ENCODE data around the gene MYO19.
"Not testable (repeated sequence)": the region's sequence is repeated elsewhere in the genome, so short reads cannot be mapped to it uniquely, and the experiment has no call there.

The MYO19 gene

GRCh38 chr17:36498155-36498554, 36.5 kb downstream of the MYO19 start:
- no peak overlapping the region for H3K27ac ChIP-seq (ENCODE audit: low read length)
- H3K27me3 ChIP-seq (ENCODE audit: low read depth, low read length): no peaks in the 10 kb centered on the region
- no peaks in the 10 kb centered on the region for H3K9me3 ChIP-seq (ENCODE audit: control insufficient read depth in 1 of 2, low read length in 2 of 2)
- H3K4me3 ChIP-seq (ENCODE audit: low read depth in 1 of 2, low read length in 2 of 2): no peak overlapping the region
- peaks cover 49 to 70% of the 10 kb centered on the region in 2 donors for H3K36me3 ChIP-seq (ENCODE audit: control insufficient read depth in 1 of 2, insufficient read depth in 2 of 2, low read length in 2 of 2)
- H3K4me1 ChIP-seq (ENCODE audit: control insufficient read depth in 1 of 2, insufficient read depth in 2 of 2, low read length in 2 of 2): no peaks in the 10 kb centered on the region

GRCh38 chr17:36496018-36496789, 38.5 kb downstream of the MYO19 start:
- no peaks in the 10 kb centered on the region for H3K27me3 ChIP-seq (ENCODE audit: low read depth, low read length)
- no peaks in the 10 kb centered on the region for H3K9me3 ChIP-seq (ENCODE audit: control insufficient read depth in 1 of 2, low read length in 2 of 2)
- no peak overlapping the region for H3K4me3 ChIP-seq (ENCODE audit: low read depth in 1 of 2, low read length in 2 of 2)
- H3K4me1 ChIP-seq (ENCODE audit: control insufficient read depth in 1 of 2, insufficient read depth in 2 of 2, low read length in 2 of 2): no peaks in the 10 kb centered on the region
- peaks cover 54 to 70% of the 10 kb centered on the region in 2 donors for H3K36me3 ChIP-seq (ENCODE audit: control insufficient read depth in 1 of 2, insufficient read depth in 2 of 2, low read length in 2 of 2)
- no peak overlapping the region for H3K27ac ChIP-seq (ENCODE audit: low read length)

- Histone ChIP-seq H3K27ac (ENCODE audit: low read length) (no peak overlapping the region), H3K36me3 (ENCODE audit: control insufficient read depth in 1 of 2, insufficient read depth in 2 of 2, low read length in 2 of 2) (peaks cover 54 to 62% of the 10 kb centered on the region in 2 donors), H3K4me1 (ENCODE audit: control insufficient read depth in 1 of 2, insufficient read depth in 2 of 2, low read length in 2 of 2) (no peaks in the 10 kb centered on the region), H3K9me3 (ENCODE audit: control insufficient read depth in 1 of 2, low read length in 2 of 2) (no peaks in the 10 kb centered on the region), H3K27me3 (ENCODE audit: low read depth, low read length) (no peaks in the 10 kb centered on the region), H3K4me3 (ENCODE audit: low read depth in 1 of 2, low read length in 2 of 2) (no peak overlapping the region)
These were observed 39.5 kb downstream of the MYO19 start for GRCh38 chr17:36495076-36495578.

GRCh38 chr17:36494674-36495073, 40.0 kb downstream of the MYO19 start:
- no peaks in the 10 kb centered on the region for H3K4me1 ChIP-seq (ENCODE audit: control insufficient read depth in 1 of 2, insufficient read depth in 2 of 2, low read length in 2 of 2)
- H3K9me3 ChIP-seq (ENCODE audit: control insufficient read depth in 1 of 2, low read length in 2 of 2): no peaks in the 10 kb centered on the region
- H3K4me3 ChIP-seq (ENCODE audit: low read depth in 1 of 2, low read length in 2 of 2): no peak overlapping the region
- peaks cover 54 to 62% of the 10 kb centered on the region in 2 donors for H3K36me3 ChIP-seq (ENCODE audit: control insufficient read depth in 1 of 2, insufficient read depth in 2 of 2, low read length in 2 of 2)
- H3K27ac ChIP-seq (ENCODE audit: low read length): no peak overlapping the region
- H3K27me3 ChIP-seq (ENCODE audit: low read depth, low read length): no peaks in the 10 kb centered on the region

GRCh38 chr17:36493956-36494355, 40.7 kb downstream of the MYO19 start:
- H3K27me3 ChIP-seq (ENCODE audit: low read depth, low read length): no peaks in the 10 kb centered on the region
- peaks cover 53 to 60% of the 10 kb centered on the region in 2 donors for H3K36me3 ChIP-seq (ENCODE audit: control insufficient read depth in 1 of 2, insufficient read depth in 2 of 2, low read length in 2 of 2)
- H3K9me3 ChIP-seq (ENCODE audit: control insufficient read depth in 1 of 2, low read length in 2 of 2): no peaks in the 10 kb centered on the region
- no peak overlapping the region for H3K4me3 ChIP-seq (ENCODE audit: low read depth in 1 of 2, low read length in 2 of 2)
- no peak overlapping the region for H3K27ac ChIP-seq (ENCODE audit: low read length)
- no peaks in the 10 kb centered on the region for H3K4me1 ChIP-seq (ENCODE audit: control insufficient read depth in 1 of 2, insufficient read depth in 2 of 2, low read length in 2 of 2)

- Histone ChIP-seq H3K9me3 (ENCODE audit: control insufficient read depth in 1 of 2, low read length in 2 of 2) (no peaks in the 10 kb centered on the region), H3K27me3 (ENCODE audit: low read depth, low read length) (no peaks in the 10 kb centered on the region), H3K36me3 (ENCODE audit: control insufficient read depth in 1 of 2, insufficient read depth in 2 of 2, low read length in 2 of 2) (no peaks in the 10 kb centered on the region), H3K27ac (ENCODE audit: low read length) (peak within 1 kb of the TSS; percentile 62), H3K4me3 (ENCODE audit: low read depth in 1 of 2, low read length in 2 of 2) (peak within 1 kb of the TSS; percentile 90 to 98), H3K4me1 (ENCODE audit: control insufficient read depth in 1 of 2, insufficient read depth in 2 of 2, low read length in 2 of 2) (peaks cover 5 to 33% of the 10 kb centered on the region in 2 donors)
These were observed 48.2 kb downstream of the MYO19 start, which contains the start of gene ZNHIT3 for GRCh38 chr17:36486204-36487194. Gene ZNHIT3, plus strand, starts transcription at chr17:36486681. Its CDS starts 19 bp downstream, at chr17:36486700.

GRCh38 chr17:36485805-36486203, 48.9 kb downstream of the MYO19 start:
- Histone ChIP-seq H3K27ac (ENCODE audit: low read length) (peak overlapping the region; percentile 53), H3K36me3 (ENCODE audit: control insufficient read depth in 1 of 2, insufficient read depth in 2 of 2, low read length in 2 of 2) (no peaks in the 10 kb centered on the region)

GRCh38 chr17:36485027-36485426, 49.6 kb downstream of the MYO19 start:
- Histone ChIP-seq H3K4me3 (ENCODE audit: low read depth in 1 of 2, low read length in 2 of 2) (no peak overlapping the region), H3K36me3 (ENCODE audit: control insufficient read depth in 1 of 2, insufficient read depth in 2 of 2, low read length in 2 of 2) (no peaks in the 10 kb centered on the region), H3K4me1 (ENCODE audit: control insufficient read depth in 1 of 2, insufficient read depth in 2 of 2, low read length in 2 of 2) (peaks cover 5 to 33% of the 10 kb centered on the region in 2 donors), H3K27me3 (ENCODE audit: low read depth, low read length) (no peaks in the 10 kb centered on the region), H3K27ac (ENCODE audit: low read length) (no peak overlapping the region), H3K9me3 (ENCODE audit: control insufficient read depth in 1 of 2, low read length in 2 of 2) (no peaks in the 10 kb centered on the region)

More at GRCh38 chr17:36485805-36486203, 48.9 kb downstream of the MYO19 start:
- Histone ChIP-seq H3K4me3 (ENCODE audit: low read depth in 1 of 2, low read length in 2 of 2) (peak overlapping the region; percentile 90 to 98), H3K9me3 (ENCODE audit: control insufficient read depth in 1 of 2, low read length in 2 of 2) (no peaks in the 10 kb centered on the region), H3K27me3 (ENCODE audit: low read depth, low read length) (no peaks in the 10 kb centered on the region), H3K4me1 (ENCODE audit: control insufficient read depth in 1 of 2, insufficient read depth in 2 of 2, low read length in 2 of 2) (peaks cover 5 to 33% of the 10 kb centered on the region in 2 donors)

GRCh38 chr17:36484021-36484420, 50.6 kb downstream of the MYO19 start:
- H3K36me3 ChIP-seq (ENCODE audit: control insufficient read depth in 1 of 2, insufficient read depth in 2 of 2, low read length in 2 of 2); H3K27ac ChIP-seq (ENCODE audit: low read length); H3K9me3 ChIP-seq (ENCODE audit: control insufficient read depth in 1 of 2, low read length in 2 of 2); H3K27me3 ChIP-seq (ENCODE audit: low read depth, low read length); H3K4me3 ChIP-seq (ENCODE audit: low read depth in 1 of 2, low read length in 2 of 2): not testable (repeated sequence)
- peaks cover 5 to 33% of the 10 kb centered on the region in 2 donors for H3K4me1 ChIP-seq (ENCODE audit: control insufficient read depth in 1 of 2, insufficient read depth in 2 of 2, low read length in 2 of 2)

GRCh38 chr17:36482611-36483504, 51.8 kb downstream of the MYO19 start:
- no peaks in the 10 kb centered on the region for H3K27me3 ChIP-seq (ENCODE audit: low read depth, low read length)
- H3K4me1 ChIP-seq (ENCODE audit: control insufficient read depth in 1 of 2, insufficient read depth in 2 of 2, low read length in 2 of 2): peaks cover 5 to 27% of the 10 kb centered on the region in 2 donors
- H3K9me3 ChIP-seq (ENCODE audit: control insufficient read depth in 1 of 2, low read length in 2 of 2): no peaks in the 10 kb centered on the region
- H3K36me3 ChIP-seq (ENCODE audit: control insufficient read depth in 1 of 2, insufficient read depth in 2 of 2, low read length in 2 of 2): no peaks in the 10 kb centered on the region
- peak overlapping the region; percentile 26 to 57 for H3K4me3 ChIP-seq (ENCODE audit: low read depth in 1 of 2, low read length in 2 of 2)
- H3K27ac ChIP-seq (ENCODE audit: low read length): no peak overlapping the region
